GM19328 (cell line): ENCODE results near the gene ADAMTS17.
"Not testable (repeated sequence)": the region's sequence is repeated elsewhere in the genome, so short reads cannot be mapped to it uniquely, and the experiment has no call there.

Experiments
- ATAC-seq: cut with Tn5 transposase; IDR thresholded peaks from one replicate; pipeline ENCODE4 v1.9.1; 2021; ENCODE audit warnings: mild to moderate bottlenecking, moderate library complexity; ENCODE audit not compliant: unreplicated experiment

ADAMTS17 gene

DNA sequence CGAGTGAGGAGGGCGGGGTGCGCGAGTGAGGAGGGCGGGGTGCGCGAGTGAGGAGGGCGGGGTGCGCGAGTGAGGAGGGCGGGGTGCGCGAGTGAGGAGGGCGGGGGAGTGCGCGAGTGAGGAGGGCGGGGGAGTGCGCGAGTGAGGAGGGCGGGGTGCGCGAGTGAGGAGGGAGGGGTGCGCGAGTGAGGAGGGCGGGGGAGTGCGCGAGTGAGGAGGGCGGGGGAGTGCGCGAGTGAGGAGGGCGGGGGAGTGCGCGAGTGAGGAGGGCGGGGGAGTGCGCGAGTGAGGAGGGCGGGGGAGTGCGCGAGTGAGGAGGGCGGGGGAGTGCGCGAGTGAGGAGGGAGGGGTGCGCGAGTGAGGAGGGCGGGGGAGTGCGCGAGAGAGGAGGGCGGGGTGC, 415.2 kb downstream of the ADAMTS17 start:
- ATAC-seq, result not testable (repeated sequence)

DNA sequence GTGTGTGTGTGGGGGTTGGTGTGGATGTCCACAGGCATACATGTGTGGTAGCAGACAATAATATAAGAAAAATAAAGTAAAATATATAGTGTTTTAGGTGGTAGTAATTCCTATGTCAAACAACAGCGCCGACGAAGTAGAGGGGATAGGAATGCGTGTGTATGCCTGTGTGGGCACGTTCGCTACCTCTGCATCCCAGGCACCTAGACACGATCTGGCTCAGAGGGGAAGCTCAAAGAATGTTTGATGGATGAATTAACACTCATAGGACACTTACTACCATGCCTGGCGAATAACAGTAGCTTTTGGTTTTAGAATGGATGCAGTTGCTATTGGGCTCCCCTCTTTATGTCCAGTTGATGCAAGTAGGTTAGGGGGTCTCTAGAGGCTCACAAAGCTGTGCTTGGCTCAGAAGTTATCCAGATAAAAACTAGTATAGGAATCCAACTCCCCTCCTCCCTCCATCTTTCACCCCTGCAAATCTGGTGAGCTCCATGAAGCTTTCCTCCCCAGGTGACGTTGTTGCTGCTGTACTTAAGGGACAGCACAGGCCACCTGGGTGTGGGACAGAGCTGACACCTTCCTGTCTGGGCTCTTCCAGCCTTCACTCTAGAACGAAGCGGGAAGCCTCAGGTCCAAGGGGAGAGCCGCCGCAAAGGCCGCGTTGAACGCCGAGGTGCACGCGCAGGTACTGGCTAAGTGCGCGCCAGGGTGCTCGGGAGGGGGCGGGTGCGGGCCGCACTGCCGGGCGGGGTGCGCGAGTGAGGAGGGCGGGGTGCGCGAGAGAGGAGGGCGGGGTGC, 415.9 kb downstream of the ADAMTS17 start:
- ATAC-seq, result no peak

- no peak for ATAC-seq
Measured at GRCh38 chr15:99923711-99924110, 418.1 kb downstream of the ADAMTS17 start.
